C4-2B (cell line): ENCODE data around the gene MRC2.
A peak's percentile ranks its signal among the peaks of the same experiment; 100 is the strongest.

Source experiments
- ZFX ChIP-seq: fragments of 450-650 bp; IDR thresholded peaks from 2 replicates; pipeline ENCODE4 v1.6.1; 2017
- TF ChIP-seq, protein P1 (sequence below): fragments of 450-650 bp; conservative IDR thresholded peaks from 2 replicates; pipeline ENCODE4 v1.5.1; 2017; ENCODE audit warnings: mild to moderate bottlenecking

DNA sequence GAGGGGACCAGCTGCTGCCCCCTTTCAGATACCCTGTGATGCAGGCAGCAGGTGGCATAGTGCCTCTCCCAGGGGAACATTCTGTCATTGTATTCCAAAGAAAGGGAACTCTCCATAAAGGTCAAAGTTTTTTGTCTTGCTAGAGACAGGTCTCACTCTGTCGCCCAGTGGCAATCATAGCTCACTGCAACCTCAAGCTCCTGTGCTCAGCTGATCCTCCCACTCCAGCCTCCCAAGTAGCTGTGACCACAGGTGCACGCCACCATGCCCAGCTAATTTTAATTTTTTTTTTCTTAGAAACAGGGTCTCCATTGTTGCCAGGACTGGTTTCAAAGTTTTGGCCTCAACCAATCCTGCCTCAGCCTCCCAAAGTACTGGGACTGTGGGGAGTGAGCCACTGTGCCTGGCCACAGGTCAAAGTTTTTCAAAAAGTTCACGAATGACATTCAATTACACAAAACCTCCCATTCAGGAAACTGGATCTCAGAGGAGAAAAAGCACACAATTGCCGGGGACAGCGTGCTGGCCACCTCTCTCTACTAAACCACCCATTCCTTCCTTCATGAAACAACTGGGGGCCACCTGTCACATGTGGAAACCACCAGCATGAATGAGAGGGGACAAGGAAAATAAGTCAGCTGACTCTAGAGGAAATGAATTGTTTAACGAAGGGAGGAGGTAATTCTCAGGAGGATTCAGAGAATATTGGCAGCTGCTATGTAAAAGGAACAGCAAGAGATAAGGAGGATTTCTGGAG, 100.6 kb downstream of the MRC2 start:
- TF ChIP-seq, protein P1, sequence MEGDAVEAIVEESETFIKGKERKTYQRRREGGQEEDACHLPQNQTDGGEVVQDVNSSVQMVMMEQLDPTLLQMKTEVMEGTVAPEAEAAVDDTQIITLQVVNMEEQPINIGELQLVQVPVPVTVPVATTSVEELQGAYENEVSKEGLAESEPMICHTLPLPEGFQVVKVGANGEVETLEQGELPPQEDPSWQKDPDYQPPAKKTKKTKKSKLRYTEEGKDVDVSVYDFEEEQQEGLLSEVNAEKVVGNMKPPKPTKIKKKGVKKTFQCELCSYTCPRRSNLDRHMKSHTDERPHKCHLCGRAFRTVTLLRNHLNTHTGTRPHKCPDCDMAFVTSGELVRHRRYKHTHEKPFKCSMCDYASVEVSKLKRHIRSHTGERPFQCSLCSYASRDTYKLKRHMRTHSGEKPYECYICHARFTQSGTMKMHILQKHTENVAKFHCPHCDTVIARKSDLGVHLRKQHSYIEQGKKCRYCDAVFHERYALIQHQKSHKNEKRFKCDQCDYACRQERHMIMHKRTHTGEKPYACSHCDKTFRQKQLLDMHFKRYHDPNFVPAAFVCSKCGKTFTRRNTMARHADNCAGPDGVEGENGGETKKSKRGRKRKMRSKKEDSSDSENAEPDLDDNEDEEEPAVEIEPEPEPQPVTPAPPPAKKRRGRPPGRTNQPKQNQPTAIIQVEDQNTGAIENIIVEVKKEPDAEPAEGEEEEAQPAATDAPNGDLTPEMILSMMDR = peak; percentile 22
- no peak for TF ChIP-seq ZFX
